K562 (cell line): ENCODE results near the gene UTP25. TPM values are rescaled to one million over a fixed set of nuclear protein-coding genes. Genes with fewer than 3 reads are reported as not detected.

Experiments
- CC2D1A ChIP-seq: fragments of 450-650 bp; IDR thresholded peaks from 2 replicates; pipeline ENCODE4 v1.6.1; 2017; ENCODE audit warnings: mild to moderate bottlenecking
- CREM ChIP-seq: IDR thresholded peaks from 2 replicates; pipeline ENCODE4 v1.6.1; 2014; ENCODE audit warnings: antibody characterized with exemption, low read depth
- DDX20 ChIP-seq: fragments of 450-650 bp; IDR thresholded peaks from 2 replicates; pipeline ENCODE4 v1.6.1; 2016; ENCODE audit warnings: missing genetic modification characterization, low read depth, mild to moderate bottlenecking, missing compliant biosample characterization, moderate library complexity
- ETS2 ChIP-seq: IDR thresholded peaks from 2 replicates; pipeline ENCODE4 v1.6.1; 2016; ENCODE audit warnings: borderline replicate concordance, missing genetic modification characterization, mild to moderate bottlenecking, moderate library complexity, missing compliant biosample characterization; ENCODE audit not compliant: poor library complexity, severe bottlenecking
- JUN ChIP-seq, 2 experiments: sonication (generic) in 1 of 2; formaldehyde crosslinking in 1 of 2; IDR thresholded peaks; 2 replicates each; pipeline versions ENCODE4 v1.6.1 to v1.8.0; 2012 to 2022; ENCODE audit warnings: borderline replicate concordance in 2 of 2, mild to moderate bottlenecking in 2 of 2, improper control_type of control experiment in 1 of 2, low read depth in 1 of 2, low read length in 1 of 2, missing genetic modification reagents in 1 of 2
- KLF10 ChIP-seq: fragments of 250-450 bp; sonication (Bioruptor Pico); IDR thresholded peaks from 2 replicates; pipeline ENCODE4 v1.6.1; 2021; ENCODE audit warnings: matching md5 sums
- KLF13 ChIP-seq: fragments of 450-650 bp; IDR thresholded peaks from 2 replicates; pipeline ENCODE4 v1.6.1; 2016; ENCODE audit warnings: missing genetic modification characterization, low read depth, mild to moderate bottlenecking, missing compliant biosample characterization, moderate library complexity, borderline replicate concordance
- NUFIP1 ChIP-seq: fragments of 450-650 bp; IDR thresholded peaks from 2 replicates; pipeline ENCODE4 v1.6.1; 2018; ENCODE audit not compliant: partially characterized antibody
- POLR2A ChIP-seq: fragments of 450-650 bp; conservative IDR thresholded peaks from 2 replicates; pipeline ENCODE4 v1.6.1; 2016
- RBM25 ChIP-seq: fragments of 200-400 bp; formaldehyde crosslinking; IDR thresholded peaks from 2 replicates; pipeline ENCODE4 v1.6.1; 2018; ENCODE audit warnings: low read length, low read depth, moderate library complexity; ENCODE audit not compliant: severe bottlenecking
- TSC22D4 ChIP-seq: fragments of 450-650 bp; IDR thresholded peaks from 2 replicates; pipeline ENCODE4 v1.6.1; 2016; ENCODE audit warnings: missing genetic modification characterization, missing biosample characterization, control low read depth
- ZKSCAN8 ChIP-seq: fragments of 200-800 bp; sonication (Bioruptor generic); IDR thresholded peaks from 2 replicates; pipeline ENCODE4 v1.6.1; 2016; ENCODE audit warnings: missing genetic modification characterization, missing compliant biosample characterization
- polyA plus RNA-seq, 8 experiments: library from polyadenylated mRNA; depleted of rRNA in 4 of 8; stranded (reverse) in 5 of 8; unstranded in 3 of 8; fragments of >200 nt; fragmentation: Nextera tagmentation in 2 of 8; fragmentation: Illumina TruSeq in 1 of 8; extraction: Ambion mirVana in 2 of 8; extraction: Trizol in 1 of 8; gene quantifications; 2 replicates each; pipeline versions ENCODE4 v1.2.1 to v1.2.3, GENCODE V29; 2011 to 2014; ENCODE audit warnings: inconsistent platforms in 1 of 8, missing spikeins in 1 of 8
- total RNA-seq, 7 experiments: library from RNA; depleted of rRNA in 6 of 7; stranded (reverse); fragments of >200 nt in 6 of 7; fragmentation: Illumina TruSeq in 2 of 7; extraction: Trizol in 2 of 7; gene quantifications; 2 replicates each; pipeline versions ENCODE4 v1.2.1 to v1.2.3, GENCODE V29; 2011 to 2021; ENCODE audit warnings: low replicate concordance in 1 of 7
- TF ChIP-seq, protein P1 (sequence below): fragments of 450-650 bp; formaldehyde crosslinking; IDR thresholded peaks from 2 replicates; pipeline ENCODE4 v1.4.0; 2022; ENCODE audit warnings: missing genetic modification characterization
- TF ChIP-seq, protein P2 (sequence below): sonication (generic); formaldehyde crosslinking; IDR thresholded peaks from 2 replicates; pipeline ENCODE4 v1.9.0; 2022; ENCODE audit warnings: mild to moderate bottlenecking, missing genetic modification reagents
- TF ChIP-seq, protein P3 (sequence below): fragments of 250-450 bp; sonication (Bioruptor Pico); IDR thresholded peaks from 2 replicates; pipeline ENCODE4 v1.4.0; 2020; ENCODE audit warnings: mild to moderate bottlenecking, moderate library complexity
- TF ChIP-seq, protein P4 (sequence below): fragments of 450-650 bp; IDR thresholded peaks from 2 replicates; pipeline ENCODE4 v1.7.1; 2018; ENCODE audit warnings: mild to moderate bottlenecking, low read depth; ENCODE audit not compliant: partially characterized antibody

The UTP25 gene
- total and polyA plus RNA-seq, 9 of the 15 experiments (the other 6 are each of a cell fraction or from before 2014, with no cell fraction given) = 5.7 to 17.6 (median 12.0) TPM

DNA sequence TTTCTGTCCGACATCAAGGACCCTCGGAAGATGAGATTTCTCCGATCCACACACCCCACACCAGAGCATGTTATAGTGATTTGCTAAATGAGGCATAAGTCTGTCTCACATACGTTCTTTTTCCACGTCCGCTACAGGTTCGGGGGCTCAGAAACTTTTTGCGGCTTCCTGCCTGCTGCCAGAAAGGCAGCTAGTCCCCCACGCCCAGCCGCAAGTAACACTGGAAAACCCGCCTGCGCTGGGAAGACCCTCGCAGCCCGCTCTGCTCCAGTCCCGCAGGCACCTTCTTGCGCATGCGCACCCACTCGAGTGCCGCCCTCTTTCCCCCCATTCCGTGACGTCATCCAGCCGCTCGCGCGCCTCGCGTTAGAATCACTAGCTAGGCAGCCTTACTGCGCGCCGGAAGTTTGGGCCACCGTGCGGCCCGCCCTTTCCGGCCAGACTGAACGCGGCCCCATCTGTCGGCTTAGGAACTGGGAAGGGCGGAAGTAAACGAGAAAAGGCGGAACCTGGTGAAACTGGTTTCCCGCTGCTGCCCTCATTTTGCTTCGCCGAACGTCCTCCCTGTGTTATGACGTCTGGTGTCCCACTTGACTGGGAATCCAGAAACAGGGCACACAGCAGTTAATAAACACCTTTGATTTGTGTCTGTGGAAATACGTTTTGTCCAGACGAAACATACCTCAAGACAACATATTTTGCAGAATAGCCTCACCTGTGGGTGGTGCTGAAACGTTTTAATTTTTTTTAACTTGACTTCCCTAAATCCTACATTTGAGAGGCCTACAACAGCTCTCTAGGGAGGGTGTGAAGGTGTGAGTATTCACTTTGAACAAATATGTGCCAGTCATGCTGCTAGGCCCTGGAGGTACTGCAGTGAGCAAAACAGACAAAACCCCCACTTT lies 43.3 kb upstream of the UTP25 start, which contains the start of gene C1orf74 (continued):
- TF ChIP-seq, protein P1, sequence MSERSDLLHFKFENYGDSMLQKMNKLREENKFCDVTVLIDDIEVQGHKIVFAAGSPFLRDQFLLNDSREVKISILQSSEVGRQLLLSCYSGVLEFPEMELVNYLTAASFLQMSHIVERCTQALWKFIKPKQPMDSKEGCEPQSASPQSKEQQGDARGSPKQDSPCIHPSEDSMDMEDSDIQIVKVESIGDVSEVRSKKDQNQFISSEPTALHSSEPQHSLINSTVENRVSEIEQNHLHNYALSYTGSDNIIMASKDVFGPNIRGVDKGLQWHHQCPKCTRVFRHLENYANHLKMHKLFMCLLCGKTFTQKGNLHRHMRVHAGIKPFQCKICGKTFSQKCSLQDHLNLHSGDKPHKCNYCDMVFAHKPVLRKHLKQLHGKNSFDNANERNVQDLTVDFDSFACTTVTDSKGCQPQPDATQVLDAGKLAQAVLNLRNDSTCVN (CRISPR knock-in tag) = 0 out of 2 replicates have a peak, but pooled peaks have one; percentile 53
- TF ChIP-seq DDX20 (tag) (peak; percentile 65; the same call in 1 of the 2 replicates), KLF10 (CRISPR knock-in tag) (no peak), ZKSCAN8 (CRISPR knock-in tag) (0 out of 2 replicates have a peak, but pooled peaks have one; percentile 48), CREM (peak; percentile 99), KLF13 (tag) (peak; percentile 72), CC2D1A (peak; percentile 74), RBM25 (peak; percentile 40), JUN (IDR thresholded peaks at IDR 0.05; ENCODE audit: borderline replicate concordance, low read depth, low read length) (peak; percentile 95), JUN (CRISPR knock-in tag; IDR thresholded peaks at IDR 0.05; ENCODE audit: borderline replicate concordance) (no peak), TSC22D4 (tag) (no peak), NUFIP1 (no peak), POLR2A (peak; percentile 98), ETS2 (tag) (no peak)
- TF ChIP-seq, protein P2, sequence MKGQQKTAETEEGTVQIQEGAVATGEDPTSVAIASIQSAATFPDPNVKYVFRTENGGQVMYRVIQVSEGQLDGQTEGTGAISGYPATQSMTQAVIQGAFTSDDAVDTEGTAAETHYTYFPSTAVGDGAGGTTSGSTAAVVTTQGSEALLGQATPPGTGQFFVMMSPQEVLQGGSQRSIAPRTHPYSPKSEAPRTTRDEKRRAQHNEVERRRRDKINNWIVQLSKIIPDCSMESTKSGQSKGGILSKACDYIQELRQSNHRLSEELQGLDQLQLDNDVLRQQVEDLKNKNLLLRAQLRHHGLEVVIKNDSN (CRISPR knock-in tag) = no peak
- TF ChIP-seq, protein P3, sequence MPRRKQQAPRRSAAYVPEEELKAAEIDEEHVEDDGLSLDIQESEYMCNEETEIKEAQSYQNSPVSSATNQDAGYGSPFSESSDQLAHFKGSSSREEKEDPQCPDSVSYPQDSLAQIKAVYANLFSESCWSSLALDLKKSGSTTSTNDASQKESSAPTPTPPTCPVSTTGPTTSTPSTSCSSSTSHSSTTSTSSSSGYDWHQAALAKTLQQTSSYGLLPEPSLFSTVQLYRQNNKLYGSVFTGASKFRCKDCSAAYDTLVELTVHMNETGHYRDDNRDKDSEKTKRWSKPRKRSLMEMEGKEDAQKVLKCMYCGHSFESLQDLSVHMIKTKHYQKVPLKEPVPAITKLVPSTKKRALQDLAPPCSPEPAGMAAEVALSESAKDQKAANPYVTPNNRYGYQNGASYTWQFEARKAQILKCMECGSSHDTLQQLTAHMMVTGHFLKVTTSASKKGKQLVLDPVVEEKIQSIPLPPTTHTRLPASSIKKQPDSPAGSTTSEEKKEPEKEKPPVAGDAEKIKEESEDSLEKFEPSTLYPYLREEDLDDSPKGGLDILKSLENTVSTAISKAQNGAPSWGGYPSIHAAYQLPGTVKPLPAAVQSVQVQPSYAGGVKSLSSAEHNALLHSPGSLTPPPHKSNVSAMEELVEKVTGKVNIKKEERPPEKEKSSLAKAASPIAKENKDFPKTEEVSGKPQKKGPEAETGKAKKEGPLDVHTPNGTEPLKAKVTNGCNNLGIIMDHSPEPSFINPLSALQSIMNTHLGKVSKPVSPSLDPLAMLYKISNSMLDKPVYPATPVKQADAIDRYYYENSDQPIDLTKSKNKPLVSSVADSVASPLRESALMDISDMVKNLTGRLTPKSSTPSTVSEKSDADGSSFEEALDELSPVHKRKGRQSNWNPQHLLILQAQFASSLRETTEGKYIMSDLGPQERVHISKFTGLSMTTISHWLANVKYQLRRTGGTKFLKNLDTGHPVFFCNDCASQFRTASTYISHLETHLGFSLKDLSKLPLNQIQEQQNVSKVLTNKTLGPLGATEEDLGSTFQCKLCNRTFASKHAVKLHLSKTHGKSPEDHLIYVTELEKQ (CRISPR knock-in tag) = no peak; the same call in 1 of the 2 replicates
- TF ChIP-seq, protein P4, sequence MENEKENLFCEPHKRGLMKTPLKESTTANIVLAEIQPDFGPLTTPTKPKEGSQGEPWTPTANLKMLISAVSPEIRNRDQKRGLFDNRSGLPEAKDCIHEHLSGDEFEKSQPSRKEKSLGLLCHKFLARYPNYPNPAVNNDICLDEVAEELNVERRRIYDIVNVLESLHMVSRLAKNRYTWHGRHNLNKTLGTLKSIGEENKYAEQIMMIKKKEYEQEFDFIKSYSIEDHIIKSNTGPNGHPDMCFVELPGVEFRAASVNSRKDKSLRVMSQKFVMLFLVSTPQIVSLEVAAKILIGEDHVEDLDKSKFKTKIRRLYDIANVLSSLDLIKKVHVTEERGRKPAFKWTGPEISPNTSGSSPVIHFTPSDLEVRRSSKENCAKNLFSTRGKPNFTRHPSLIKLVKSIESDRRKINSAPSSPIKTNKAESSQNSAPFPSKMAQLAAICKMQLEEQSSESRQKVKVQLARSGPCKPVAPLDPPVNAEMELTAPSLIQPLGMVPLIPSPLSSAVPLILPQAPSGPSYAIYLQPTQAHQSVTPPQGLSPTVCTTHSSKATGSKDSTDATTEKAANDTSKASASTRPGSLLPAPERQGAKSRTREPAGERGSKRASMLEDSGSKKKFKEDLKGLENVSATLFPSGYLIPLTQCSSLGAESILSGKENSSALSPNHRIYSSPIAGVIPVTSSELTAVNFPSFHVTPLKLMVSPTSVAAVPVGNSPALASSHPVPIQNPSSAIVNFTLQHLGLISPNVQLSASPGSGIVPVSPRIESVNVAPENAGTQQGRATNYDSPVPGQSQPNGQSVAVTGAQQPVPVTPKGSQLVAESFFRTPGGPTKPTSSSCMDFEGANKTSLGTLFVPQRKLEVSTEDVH = peak; percentile 93
